Activated naive CD4-positive, alpha-beta T cell treated with anti-CD3 and anti-CD28 coated beads for 36 hours (primary cell): ENCODE measurements around the gene KRT36. TPM values are rescaled to one million over a fixed set of nuclear protein-coding genes. Genes with fewer than 3 reads are reported as not detected.

Experiments
- CTCF ChIA-PET: fragments of 350-600 bp; sonication (Branson Sonifier 250); formaldehyde crosslinking; loops from one replicate; lab custom pipeline; 2021; ENCODE audit warnings: antibody characterized with exemption; lab: Charles Lee
- DNase-seq: peaks from one replicate; pipeline ENCODE4 v3.0.0-alpha.2; 2020
- H3K27ac Mint-ChIP-seq: one replicate; pipeline ENCODE4 v1.8.0; 2021; ENCODE audit warnings: mild to moderate bottlenecking, mixed read lengths
- H3K27me3 Mint-ChIP-seq: one replicate; pipeline ENCODE4 v1.8.0; 2021; ENCODE audit warnings: low read depth, mixed read lengths
- H3K36me3 Mint-ChIP-seq: one replicate; pipeline ENCODE4 v1.8.0; 2021; ENCODE audit warnings: low read depth, mixed read lengths
- H3K4me1 Mint-ChIP-seq: one replicate; pipeline ENCODE4 v1.8.0; 2021; ENCODE audit warnings: low read depth, mixed read lengths
- H3K4me3 Mint-ChIP-seq: one replicate; pipeline ENCODE4 v1.8.0; 2021; ENCODE audit warnings: mild to moderate bottlenecking, moderate library complexity, mixed read lengths
- H3K9me3 Mint-ChIP-seq: one replicate; pipeline ENCODE4 v1.8.0; 2021; ENCODE audit warnings: mixed read lengths
- intact Hi-C: fragments of 100-400 bp; cut with micrococcal nuclease; formaldehyde crosslinking; loops from one replicate; pipeline ENCODE4 v1.15.1; 2023
- total RNA-seq, 2 experiments: library from RNA; stranded (reverse); gene quantifications; one replicate each; pipeline ENCODE4 v1.2.3, GENCODE V29; 2021

Gene KRT36
- total RNA-seq, 2 experiments from 2014 or later, result not detected

- H3K27me3 Mint-ChIP-seq, result peaks cover 43% of the 10 kb centered on the region
- H3K4me1 Mint-ChIP-seq, result peaks cover 2% of the 10 kb centered on the region
- intact Hi-C loops, result no loop called here
- H3K4me3 Mint-ChIP-seq, result no peak overlapping the region
- no peak overlapping the region for H3K27ac Mint-ChIP-seq
- DNase-seq, result no peak
- CTCF ChIA-PET, result interaction anchor here (2.8 kb wide), 1 partner anchor 18 kb away, joined by 12 read pairs; no protein-coding TSS in a partner anchor
- H3K9me3 Mint-ChIP-seq, result no peaks in the 10 kb centered on the region
- no peaks in the 10 kb centered on the region for H3K36me3 Mint-ChIP-seq
Measured at GRCh38 chr17:41530062-41531048, 40.6 kb upstream of the KRT36 start.

- no peak for DNase-seq
- H3K9me3 Mint-ChIP-seq, result no peaks in the 10 kb centered on the region
- intact Hi-C loops, result no loop called here
- H3K4me3 Mint-ChIP-seq, result no peak overlapping the region
- peaks cover 2% of the 10 kb centered on the region for H3K4me1 Mint-ChIP-seq
- CTCF ChIA-PET, result interaction anchor here (0.8 to 2.8 kb wide), 3 partner anchors 13 to 166 kb away, joined by 3 to 12 read pairs (median 3); no protein-coding TSS in a partner anchor
- H3K27me3 Mint-ChIP-seq, result peaks cover 43% of the 10 kb centered on the region
- no peak overlapping the region for H3K27ac Mint-ChIP-seq
- no peaks in the 10 kb centered on the region for H3K36me3 Mint-ChIP-seq
Measured at GRCh38 chr17:41529491-41529915, 39.8 kb upstream of the KRT36 start.

- intact Hi-C loops, result no loop called here
- H3K27ac Mint-ChIP-seq, result no peak overlapping the region
Measured at GRCh38 chr17:41528959-41529353, 39.2 kb upstream of the KRT36 start.

GRCh38 chr17:41527063-41528023 lies 37.6 kb upstream of the KRT36 start:
- H3K27ac Mint-ChIP-seq, result no peak overlapping the region
- CTCF ChIA-PET, result no interaction called here
- intact Hi-C loops, result no loop called here
- H3K4me3 Mint-ChIP-seq, result peak overlapping the region; percentile 24
- DNase-seq, result peak; percentile 15
- no peaks in the 10 kb centered on the region for H3K36me3 Mint-ChIP-seq
- H3K9me3 Mint-ChIP-seq, result no peaks in the 10 kb centered on the region
- peaks cover 2% of the 10 kb centered on the region for H3K4me1 Mint-ChIP-seq
- H3K27me3 Mint-ChIP-seq, result peaks cover 41% of the 10 kb centered on the region

More at GRCh38 chr17:41528959-41529353, 39.2 kb upstream of the KRT36 start:
- CTCF ChIA-PET, result interaction anchor here (0.8 to 2.8 kb wide), 3 partner anchors 13 to 167 kb away, joined by 3 to 12 read pairs (median 3); no protein-coding TSS in a partner anchor
- H3K4me3 Mint-ChIP-seq, result peak overlapping the region; percentile 9
- peaks cover 2% of the 10 kb centered on the region for H3K4me1 Mint-ChIP-seq
- H3K27me3 Mint-ChIP-seq, result peaks cover 43% of the 10 kb centered on the region
- no peak for DNase-seq
- H3K9me3 Mint-ChIP-seq, result no peaks in the 10 kb centered on the region
- H3K36me3 Mint-ChIP-seq, result no peaks in the 10 kb centered on the region

GRCh38 chr17:41524261-41524660 lies 34.6 kb upstream of the KRT36 start:
- DNase-seq, result no peak
- no peaks in the 10 kb centered on the region for H3K9me3 Mint-ChIP-seq
- H3K4me3 Mint-ChIP-seq, result no peak overlapping the region
- CTCF ChIA-PET, result no interaction called here
- no peaks in the 10 kb centered on the region for H3K36me3 Mint-ChIP-seq
- no peak overlapping the region for H3K27ac Mint-ChIP-seq
- H3K27me3 Mint-ChIP-seq, result peaks cover 28% of the 10 kb centered on the region
- intact Hi-C loops, result no loop called here
- peaks cover 2% of the 10 kb centered on the region for H3K4me1 Mint-ChIP-seq

GRCh38 chr17:41523787-41524186 lies 34.1 kb upstream of the KRT36 start:
- H3K9me3 Mint-ChIP-seq, result no peaks in the 10 kb centered on the region
- DNase-seq, result no peak
- no peaks in the 10 kb centered on the region for H3K36me3 Mint-ChIP-seq
- no peak overlapping the region for H3K4me3 Mint-ChIP-seq
- intact Hi-C loops, result no loop called here
- peaks cover 2% of the 10 kb centered on the region for H3K4me1 Mint-ChIP-seq
- no peak overlapping the region for H3K27ac Mint-ChIP-seq
- peaks cover 23% of the 10 kb centered on the region for H3K27me3 Mint-ChIP-seq
- CTCF ChIA-PET, result no interaction called here

GRCh38 chr17:41523225-41523593 lies 33.5 kb upstream of the KRT36 start:
- intact Hi-C loops, result no loop called here
- Mint-ChIP-seq H3K4me3 (no peak overlapping the region), H3K36me3 (no peaks in the 10 kb centered on the region), H3K27ac (no peak overlapping the region), H3K4me1 (no peaks in the 10 kb centered on the region), H3K9me3 (no peaks in the 10 kb centered on the region), H3K27me3 (peaks cover 17% of the 10 kb centered on the region)
- CTCF ChIA-PET, result no interaction called here
- DNase-seq, result no peak

- intact Hi-C loops, result no loop called here
- H3K27me3 Mint-ChIP-seq, result peaks cover 13% of the 10 kb centered on the region
- H3K4me3 Mint-ChIP-seq, result no peak overlapping the region
- CTCF ChIA-PET, result no interaction called here
- no peaks in the 10 kb centered on the region for H3K9me3 Mint-ChIP-seq
- no peak for DNase-seq
- no peak overlapping the region for H3K27ac Mint-ChIP-seq
- no peaks in the 10 kb centered on the region for H3K4me1 Mint-ChIP-seq
- H3K36me3 Mint-ChIP-seq, result no peaks in the 10 kb centered on the region
Measured at GRCh38 chr17:41522301-41523224, 32.9 kb upstream of the KRT36 start.

- H3K9me3 Mint-ChIP-seq, result no peaks in the 10 kb centered on the region
- no peaks in the 10 kb centered on the region for H3K36me3 Mint-ChIP-seq
- CTCF ChIA-PET, result no interaction called here
- DNase-seq, result no peak
- intact Hi-C loops, result no loop called here
- H3K4me1 Mint-ChIP-seq, result no peaks in the 10 kb centered on the region
- H3K27me3 Mint-ChIP-seq, result peaks cover 5% of the 10 kb centered on the region
- H3K4me3 Mint-ChIP-seq, result no peak overlapping the region
- H3K27ac Mint-ChIP-seq, result no peak overlapping the region
Measured at GRCh38 chr17:41521574-41522261, 32.0 kb upstream of the KRT36 start.

- intact Hi-C loops, result no loop called here
- no peak for DNase-seq
- Mint-ChIP-seq H3K9me3 (no peaks in the 10 kb centered on the region), H3K4me3 (no peak overlapping the region), H3K36me3 (no peaks in the 10 kb centered on the region), H3K4me1 (no peaks in the 10 kb centered on the region), H3K27ac (no peak overlapping the region), H3K27me3 (peaks cover 3% of the 10 kb centered on the region)
- CTCF ChIA-PET, result no interaction called here
Measured at GRCh38 chr17:41520821-41521521, 31.3 kb upstream of the KRT36 start.
